Astrocyte (in vitro differentiated cells and primary cell): ENCODE measurements around the gene EPS8L3. TPM values are rescaled to one million over a fixed set of nuclear protein-coding genes. Genes with fewer than 3 reads are reported as not detected.

Experiments
- DNase-seq: peaks from one replicate; pipeline ENCODE4 v3.0.0-alpha.2; 2010; ENCODE audit warnings: low read depth
- FAIRE-seq: peaks from 2 replicates; lab custom pipeline; 2011; peaks lifted over from hg19 to GRCh38; lab: Jason Lieb, UNC
- H2AFZ ChIP-seq: 2 replicates; pipeline ENCODE4 v1.6.0; 2012; ENCODE audit warnings: low read depth, low read length, inconsistent platforms
- H3K27ac ChIP-seq: 2 replicates; pipeline ENCODE4 v1.5.1; 2011; ENCODE audit warnings: low read depth, low read length, inconsistent platforms
- H3K27me3 ChIP-seq: 2 replicates; pipeline ENCODE4 v1.6.0; 2011; ENCODE audit warnings: low read length, inconsistent platforms; ENCODE audit not compliant: insufficient read depth
- H3K36me3 ChIP-seq: 2 replicates; pipeline ENCODE4 v1.5.1; 2011; ENCODE audit warnings: low read length, inconsistent platforms; ENCODE audit not compliant: insufficient read depth
- H3K4me1 ChIP-seq: 2 replicates; pipeline ENCODE4 v1.5.1; 2011; ENCODE audit warnings: low read length, inconsistent platforms; ENCODE audit not compliant: insufficient read depth
- H3K4me2 ChIP-seq: 2 replicates; pipeline ENCODE4 v1.6.0; 2012; ENCODE audit warnings: low read length, inconsistent platforms
- H3K4me3 ChIP-seq: 2 replicates; pipeline ENCODE4 v1.5.1; 2011; ENCODE audit warnings: low read depth, mild to moderate bottlenecking, low read length, inconsistent platforms; ENCODE audit not compliant: insufficient read depth
- H3K79me2 ChIP-seq: 2 replicates; pipeline ENCODE4 v1.6.0; 2012; ENCODE audit warnings: mild to moderate bottlenecking, low read length, inconsistent platforms; ENCODE audit not compliant: insufficient read depth
- H3K9ac ChIP-seq: 2 replicates; pipeline ENCODE4 v1.6.0; 2012; ENCODE audit warnings: mild to moderate bottlenecking, low read length, inconsistent platforms
- H3K9me3 ChIP-seq: 2 replicates; pipeline ENCODE4 v1.5.1; 2012; ENCODE audit warnings: low read depth, mild to moderate bottlenecking, low read length, inconsistent platforms; ENCODE audit not compliant: insufficient read depth
- H4K20me1 ChIP-seq: 2 replicates; pipeline ENCODE4 v1.6.0; 2012; ENCODE audit warnings: low read length, inconsistent platforms; ENCODE audit not compliant: insufficient read depth
- H3K27ac Mint-ChIP-seq: one replicate; pipeline ENCODE4 v1.8.0; 2021; ENCODE audit warnings: mild to moderate bottlenecking, mixed read lengths; ENCODE audit not compliant: unreplicated experiment
- H3K27me3 Mint-ChIP-seq: one replicate; pipeline ENCODE4 v1.8.0; 2021; ENCODE audit warnings: low read depth, mixed read lengths; ENCODE audit not compliant: unreplicated experiment
- H3K36me3 Mint-ChIP-seq: one replicate; pipeline ENCODE4 v1.8.0; 2021; ENCODE audit warnings: low read depth, mixed read lengths; ENCODE audit not compliant: unreplicated experiment
- H3K4me1 Mint-ChIP-seq: one replicate; pipeline ENCODE4 v1.8.0; 2021; ENCODE audit warnings: low read depth, mixed read lengths; ENCODE audit not compliant: unreplicated experiment
- H3K4me3 Mint-ChIP-seq: one replicate; pipeline ENCODE4 v1.8.0; 2021; ENCODE audit warnings: mild to moderate bottlenecking, moderate library complexity, mixed read lengths; ENCODE audit not compliant: unreplicated experiment
- H3K9me3 Mint-ChIP-seq: one replicate; pipeline ENCODE4 v1.8.0; 2021; ENCODE audit warnings: mild to moderate bottlenecking, mixed read lengths; ENCODE audit not compliant: unreplicated experiment
- EZH2 ChIP-seq: IDR thresholded peaks from 2 replicates; pipeline ENCODE4 v1.6.1; 2012; ENCODE audit warnings: mild to moderate bottlenecking, low read length, inconsistent platforms; ENCODE audit not compliant: insufficient read depth
- total RNA-seq: library from RNA; stranded (reverse); gene quantifications from 2 replicates; pipeline ENCODE4 v1.2.1, GENCODE V29; 2021
- TF ChIP-seq, protein P1 (sequence below): IDR thresholded peaks from 2 replicates; pipeline ENCODE4 v1.5.1; 2011; ENCODE audit warnings: low read depth, mild to moderate bottlenecking, inconsistent platforms, low read length, moderate library complexity; ENCODE audit not compliant: insufficient read depth

EPS8L3 gene
- total RNA-seq, 1 donor from 2014 or later: not detected

DNA sequence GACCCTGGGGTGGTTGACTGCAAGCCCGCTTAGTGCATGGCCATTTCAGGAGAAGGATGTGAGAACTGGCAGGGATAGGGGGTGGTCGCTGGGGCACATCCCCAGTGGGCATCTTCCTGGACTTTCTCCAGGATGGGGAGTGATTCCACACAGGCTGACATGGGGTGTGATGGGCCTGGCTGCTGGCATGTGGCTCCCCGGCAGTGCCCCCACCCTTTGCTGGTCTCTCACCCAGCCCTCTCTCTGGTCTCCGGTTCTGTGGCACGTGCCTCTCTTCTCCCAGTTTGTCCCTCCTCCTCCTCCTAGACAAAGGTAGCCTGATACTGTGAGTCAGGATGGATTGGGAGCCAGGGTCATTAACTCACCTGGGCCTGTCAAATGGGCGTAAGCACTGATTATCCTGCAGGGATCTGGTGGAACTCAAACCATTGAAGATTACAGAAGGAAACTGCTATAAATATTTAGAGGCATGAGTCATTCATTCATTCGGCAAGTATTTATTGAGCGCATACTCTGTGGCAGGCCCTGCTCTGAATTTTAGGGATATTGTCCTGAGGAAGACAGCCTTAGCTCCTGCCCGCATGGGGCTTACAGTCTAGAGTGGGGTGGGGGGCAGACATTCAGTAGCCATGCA is 23.6 kb upstream of the EPS8L3 start:
- FAIRE-seq (no peak), DNase-seq (peak; percentile 27)
- peaks cover 35% of the 10 kb centered on the region for H3K4me1 Mint-ChIP-seq

DNA sequence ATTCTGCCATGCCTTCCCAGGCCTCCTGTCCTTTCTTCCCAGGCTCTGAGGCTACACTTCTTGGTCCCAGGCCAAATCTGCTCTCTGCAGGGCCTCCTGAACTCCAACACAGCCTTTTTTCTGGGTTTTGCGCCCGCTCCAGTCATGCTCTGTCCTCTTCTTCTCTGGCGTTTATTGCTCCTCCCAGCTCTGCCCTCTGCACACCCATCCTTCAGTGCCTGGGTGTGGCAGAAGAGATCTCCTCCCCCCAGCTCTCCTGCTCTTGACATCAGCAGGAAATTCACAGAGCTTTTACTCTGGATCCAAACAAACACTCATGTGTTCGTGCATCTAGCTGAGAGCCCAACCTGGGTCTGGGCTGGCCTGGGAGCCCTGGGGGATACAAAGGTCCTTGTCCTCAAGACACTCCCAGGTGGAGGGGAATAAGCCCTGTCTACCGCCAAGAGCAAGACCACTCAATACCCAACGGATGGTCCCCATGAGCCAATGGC is 22.9 kb upstream of the EPS8L3 start:
- Mint-ChIP-seq H3K36me3 (no peaks in the 10 kb centered on the region), H3K4me1 (peaks cover 28% of the 10 kb centered on the region), H3K27me3 (peaks cover 20% of the 10 kb centered on the region), H3K4me3 (no peak overlapping the region), H3K27ac (no peak overlapping the region), H3K9me3 (peaks cover 2% of the 10 kb centered on the region)
- Histone ChIP-seq H3K9me3 (no peaks in the 10 kb centered on the region), H3K79me2 (no peaks in the 10 kb centered on the region), H4K20me1 (no peaks in the 10 kb centered on the region), H3K36me3 (no peaks in the 10 kb centered on the region), H3K4me2 (no peak overlapping the region), H3K4me3 (no peak overlapping the region), H3K27ac (no peak overlapping the region), H3K4me1 (peaks cover 15% of the 10 kb centered on the region), H3K27me3 (peaks cover 3% of the 10 kb centered on the region), H2AFZ (no peak overlapping the region), H3K9ac (no peak overlapping the region)
- FAIRE-seq (no peak), DNase-seq (no peak)
- TF ChIP-seq, protein P1, sequence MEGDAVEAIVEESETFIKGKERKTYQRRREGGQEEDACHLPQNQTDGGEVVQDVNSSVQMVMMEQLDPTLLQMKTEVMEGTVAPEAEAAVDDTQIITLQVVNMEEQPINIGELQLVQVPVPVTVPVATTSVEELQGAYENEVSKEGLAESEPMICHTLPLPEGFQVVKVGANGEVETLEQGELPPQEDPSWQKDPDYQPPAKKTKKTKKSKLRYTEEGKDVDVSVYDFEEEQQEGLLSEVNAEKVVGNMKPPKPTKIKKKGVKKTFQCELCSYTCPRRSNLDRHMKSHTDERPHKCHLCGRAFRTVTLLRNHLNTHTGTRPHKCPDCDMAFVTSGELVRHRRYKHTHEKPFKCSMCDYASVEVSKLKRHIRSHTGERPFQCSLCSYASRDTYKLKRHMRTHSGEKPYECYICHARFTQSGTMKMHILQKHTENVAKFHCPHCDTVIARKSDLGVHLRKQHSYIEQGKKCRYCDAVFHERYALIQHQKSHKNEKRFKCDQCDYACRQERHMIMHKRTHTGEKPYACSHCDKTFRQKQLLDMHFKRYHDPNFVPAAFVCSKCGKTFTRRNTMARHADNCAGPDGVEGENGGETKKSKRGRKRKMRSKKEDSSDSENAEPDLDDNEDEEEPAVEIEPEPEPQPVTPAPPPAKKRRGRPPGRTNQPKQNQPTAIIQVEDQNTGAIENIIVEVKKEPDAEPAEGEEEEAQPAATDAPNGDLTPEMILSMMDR: no peak
- no peak for TF ChIP-seq EZH2

More for the DNA sequence above, 23.6 kb upstream of the EPS8L3 start:
- Histone ChIP-seq H3K79me2 (no peaks in the 10 kb centered on the region), H4K20me1 (no peaks in the 10 kb centered on the region), H3K27ac (no peak overlapping the region), H3K9ac (no peak overlapping the region), H3K4me3 (no peak overlapping the region), H3K4me1 (peaks cover 22% of the 10 kb centered on the region), H3K36me3 (no peaks in the 10 kb centered on the region), H2AFZ (no peak overlapping the region), H3K4me2 (no peak overlapping the region), H3K9me3 (no peaks in the 10 kb centered on the region), H3K27me3 (no peaks in the 10 kb centered on the region)
- H3K27me3 Mint-ChIP-seq: peaks cover 20% of the 10 kb centered on the region
- H3K9me3 Mint-ChIP-seq: peaks cover 2% of the 10 kb centered on the region
- TF ChIP-seq EZH2: no peak
- TF ChIP-seq, protein P1: no peak
- no peak overlapping the region for H3K27ac Mint-ChIP-seq
- no peak overlapping the region for H3K4me3 Mint-ChIP-seq
- H3K36me3 Mint-ChIP-seq: no peaks in the 10 kb centered on the region

DNA sequence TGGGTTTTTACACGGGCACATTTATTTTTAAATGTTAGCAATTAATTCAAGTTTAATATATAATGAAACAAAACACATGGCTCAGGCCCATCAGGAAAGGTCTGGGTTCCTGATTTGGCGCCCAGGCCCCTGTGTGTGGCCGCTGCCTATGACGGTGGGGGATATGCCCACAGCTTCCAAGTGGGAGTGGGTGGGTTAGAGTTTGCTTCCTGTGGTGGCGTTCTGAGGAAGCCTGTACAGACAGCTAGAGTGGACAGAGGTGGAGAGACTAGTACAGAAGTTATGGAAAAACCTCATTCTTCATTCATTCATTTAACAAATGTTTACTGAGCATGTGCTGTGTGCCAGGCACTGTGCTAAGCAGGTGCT is 22.4 kb upstream of the EPS8L3 start:
- Histone ChIP-seq H3K9me3 (peaks cover 2% of the 10 kb centered on the region), H3K4me3 (no peak overlapping the region), H3K4me2 (no peak overlapping the region), H4K20me1 (no peaks in the 10 kb centered on the region), H3K4me1 (peaks cover 12% of the 10 kb centered on the region), H3K79me2 (no peaks in the 10 kb centered on the region), H3K36me3 (no peaks in the 10 kb centered on the region), H2AFZ (no peak overlapping the region), H3K27me3 (peaks cover 3% of the 10 kb centered on the region), H3K9ac (no peak overlapping the region), H3K27ac (no peak overlapping the region)
- no peak overlapping the region for H3K27ac Mint-ChIP-seq
- H3K9me3 Mint-ChIP-seq: peaks cover 2% of the 10 kb centered on the region
- H3K27me3 Mint-ChIP-seq: peaks cover 20% of the 10 kb centered on the region
- no peaks in the 10 kb centered on the region for H3K36me3 Mint-ChIP-seq
- peaks cover 23% of the 10 kb centered on the region for H3K4me1 Mint-ChIP-seq
- no peak overlapping the region for H3K4me3 Mint-ChIP-seq
- TF ChIP-seq, protein P1: no peak
- no peak for TF ChIP-seq EZH2
- DNase-seq: no peak
- FAIRE-seq: no peak
